Glutamatergic neuron (in vitro differentiated cells): Measurements from ENCODE around the gene HDAC10. TPM values are rescaled to one million over a fixed set of nuclear protein-coding genes. Genes with fewer than 3 reads are reported as not detected.

Experiments
- DNase-seq: peaks from one replicate; pipeline ENCODE4 v3.0.0; 2022
- H3K27ac Mint-ChIP-seq: one replicate; pipeline ENCODE4 v1.8.0; 2020; ENCODE audit warnings: mild to moderate bottlenecking, mixed read lengths, inconsistent platforms; ENCODE audit not compliant: unreplicated experiment
- H3K27me3 Mint-ChIP-seq: one replicate; pipeline ENCODE4 v1.8.0; 2020; ENCODE audit warnings: mild to moderate bottlenecking, moderate library complexity, mixed read lengths, inconsistent platforms; ENCODE audit not compliant: unreplicated experiment
- H3K36me3 Mint-ChIP-seq: one replicate; pipeline ENCODE4 v1.8.0; 2020; ENCODE audit warnings: mild to moderate bottlenecking, mixed read lengths, inconsistent platforms; ENCODE audit not compliant: unreplicated experiment
- H3K4me1 Mint-ChIP-seq: one replicate; pipeline ENCODE4 v1.8.0; 2020; ENCODE audit warnings: mild to moderate bottlenecking, low read depth, mixed read lengths, inconsistent platforms; ENCODE audit not compliant: unreplicated experiment
- H3K4me3 Mint-ChIP-seq: one replicate; pipeline ENCODE4 v1.8.0; 2020; ENCODE audit warnings: mild to moderate bottlenecking, mixed read lengths, inconsistent platforms; ENCODE audit not compliant: unreplicated experiment
- H3K9me3 Mint-ChIP-seq: one replicate; pipeline ENCODE4 v1.8.0; 2020; ENCODE audit warnings: mild to moderate bottlenecking, moderate library complexity, mixed read lengths, inconsistent platforms; ENCODE audit not compliant: unreplicated experiment
- total RNA-seq: library from RNA; stranded (reverse); fragmentation: NEBNext Ultra II Directional; extraction: Animal tissue kit (Norgen Biotek cat#: 25700); gene quantifications from one replicate; pipeline ENCODE4 v1.2.1, GENCODE V29; 2021; ENCODE audit not compliant: unreplicated experiment
- TF ChIP-seq, protein P1 (sequence below): fragments of 200-600 bp; sonication (generic); IDR thresholded peaks from one replicate; pipeline ENCODE4 v1.5.0; 2021; ENCODE audit not compliant: partially characterized antibody, unreplicated experiment

The HDAC10 gene
- total RNA-seq, 1 donor from 2014 or later = 88.2 TPM

- H3K36me3 Mint-ChIP-seq = no peaks in the 10 kb centered on the region
- TF ChIP-seq, protein P1, sequence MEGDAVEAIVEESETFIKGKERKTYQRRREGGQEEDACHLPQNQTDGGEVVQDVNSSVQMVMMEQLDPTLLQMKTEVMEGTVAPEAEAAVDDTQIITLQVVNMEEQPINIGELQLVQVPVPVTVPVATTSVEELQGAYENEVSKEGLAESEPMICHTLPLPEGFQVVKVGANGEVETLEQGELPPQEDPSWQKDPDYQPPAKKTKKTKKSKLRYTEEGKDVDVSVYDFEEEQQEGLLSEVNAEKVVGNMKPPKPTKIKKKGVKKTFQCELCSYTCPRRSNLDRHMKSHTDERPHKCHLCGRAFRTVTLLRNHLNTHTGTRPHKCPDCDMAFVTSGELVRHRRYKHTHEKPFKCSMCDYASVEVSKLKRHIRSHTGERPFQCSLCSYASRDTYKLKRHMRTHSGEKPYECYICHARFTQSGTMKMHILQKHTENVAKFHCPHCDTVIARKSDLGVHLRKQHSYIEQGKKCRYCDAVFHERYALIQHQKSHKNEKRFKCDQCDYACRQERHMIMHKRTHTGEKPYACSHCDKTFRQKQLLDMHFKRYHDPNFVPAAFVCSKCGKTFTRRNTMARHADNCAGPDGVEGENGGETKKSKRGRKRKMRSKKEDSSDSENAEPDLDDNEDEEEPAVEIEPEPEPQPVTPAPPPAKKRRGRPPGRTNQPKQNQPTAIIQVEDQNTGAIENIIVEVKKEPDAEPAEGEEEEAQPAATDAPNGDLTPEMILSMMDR = peak; percentile 29
- H3K27me3 Mint-ChIP-seq = peaks cover 5% of the 10 kb centered on the region
- DNase-seq = no peak
- H3K4me1 Mint-ChIP-seq = peaks cover 2% of the 10 kb centered on the region
- peaks cover 11% of the 10 kb centered on the region for H3K9me3 Mint-ChIP-seq
- H3K27ac Mint-ChIP-seq = no peak overlapping the region
- peak overlapping the region; percentile 30 for H3K4me3 Mint-ChIP-seq
Measured at GRCh38 chr22:50246242-50247175, 4.6 kb downstream of the HDAC10 start.

GRCh38 chr22:50245214-50246072, 5.6 kb downstream of the HDAC10 start:
- Mint-ChIP-seq H3K4me3 (peak overlapping the region; percentile 95), H3K27ac (peak overlapping the region; percentile 90), H3K9me3 (peaks cover 11% of the 10 kb centered on the region), H3K36me3 (no peaks in the 10 kb centered on the region), H3K4me1 (peaks cover 4% of the 10 kb centered on the region), H3K27me3 (peaks cover 5% of the 10 kb centered on the region)
- DNase-seq = no peak
- TF ChIP-seq, protein P1 = no peak

DNA sequence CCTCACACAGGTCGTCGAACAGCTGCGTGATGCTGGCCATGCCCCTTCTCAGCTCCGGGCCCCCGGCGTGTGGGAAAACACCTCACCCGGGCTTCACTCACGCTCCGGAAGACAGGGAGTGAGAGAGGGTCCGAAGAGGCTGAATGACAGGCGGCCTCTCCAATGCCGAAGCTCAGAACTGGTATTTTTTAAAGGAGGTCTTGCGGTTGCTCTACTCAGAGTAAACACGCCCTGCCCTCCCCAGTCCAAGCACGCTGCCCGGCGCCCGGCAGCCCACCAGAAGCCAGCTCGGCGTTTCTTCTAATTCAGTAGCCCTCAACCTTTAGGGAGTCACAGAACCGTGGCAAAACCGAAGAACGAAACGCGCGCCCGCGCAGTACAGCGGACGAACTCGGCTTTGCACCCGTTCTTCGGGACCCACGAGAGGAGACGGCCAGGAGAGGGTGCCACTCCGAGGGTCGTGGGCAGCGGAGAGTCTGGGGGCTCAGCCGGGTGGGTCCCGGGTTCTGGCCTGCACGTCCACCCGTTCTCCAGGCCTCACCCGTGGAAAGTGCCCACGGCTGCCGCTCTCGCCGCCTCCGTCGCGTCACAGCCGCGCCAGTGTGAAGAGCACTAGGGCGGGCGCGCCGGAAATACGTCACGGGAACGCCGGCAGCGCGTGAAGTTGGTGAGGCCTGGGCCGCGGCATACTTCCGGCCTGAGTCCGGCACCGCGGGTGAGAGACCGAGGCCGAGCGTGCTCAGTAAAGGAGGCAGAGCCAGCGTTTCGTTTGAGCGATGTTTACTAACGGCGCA, 6.4 kb downstream of the HDAC10 start, which contains the start of gene TUBGCP6:
TSS of gene TUBGCP6 (minus strand) at position 604 of the 794 bp plus-strand sequence. CDS start at position 40, 564 bp downstream.
- peak; percentile 95 for DNase-seq
- Mint-ChIP-seq H3K27me3 (peaks cover 3% of the 10 kb centered on the region), H3K36me3 (no peaks in the 10 kb centered on the region), H3K4me1 (peaks cover 4% of the 10 kb centered on the region), H3K4me3 (peak within 1 kb of the TSS; percentile 95), H3K27ac (peak within 1 kb of the TSS; percentile 90), H3K9me3 (peaks cover 8% of the 10 kb centered on the region)
- TF ChIP-seq, protein P1 = peak; percentile 32

GRCh38 chr22:50243685-50244419, 7.2 kb downstream of the HDAC10 start:
- H3K27ac Mint-ChIP-seq = no peak overlapping the region
- TF ChIP-seq, protein P1 = no peak

More at GRCh38 chr22:50243685-50244419, 7.2 kb downstream of the HDAC10 start:
- H3K27me3 Mint-ChIP-seq = peaks cover 3% of the 10 kb centered on the region
- H3K9me3 Mint-ChIP-seq = peaks cover 8% of the 10 kb centered on the region
- H3K36me3 Mint-ChIP-seq = no peaks in the 10 kb centered on the region
- peaks cover 4% of the 10 kb centered on the region for H3K4me1 Mint-ChIP-seq
- peak overlapping the region; percentile 95 for H3K4me3 Mint-ChIP-seq
- no peak for DNase-seq
